HTERT RPE-1 (cell line): ENCODE measurements around the gene TMEM192.

Source experiments
- in situ Hi-C: fragments of 300-500 bp; cut with MboI; formaldehyde crosslinking; loops from 4 replicates; pipeline ENCODE4 v1.14.3; 2020; ENCODE audit warnings: low sequenced_read_pairs

The TMEM192 gene

DNA sequence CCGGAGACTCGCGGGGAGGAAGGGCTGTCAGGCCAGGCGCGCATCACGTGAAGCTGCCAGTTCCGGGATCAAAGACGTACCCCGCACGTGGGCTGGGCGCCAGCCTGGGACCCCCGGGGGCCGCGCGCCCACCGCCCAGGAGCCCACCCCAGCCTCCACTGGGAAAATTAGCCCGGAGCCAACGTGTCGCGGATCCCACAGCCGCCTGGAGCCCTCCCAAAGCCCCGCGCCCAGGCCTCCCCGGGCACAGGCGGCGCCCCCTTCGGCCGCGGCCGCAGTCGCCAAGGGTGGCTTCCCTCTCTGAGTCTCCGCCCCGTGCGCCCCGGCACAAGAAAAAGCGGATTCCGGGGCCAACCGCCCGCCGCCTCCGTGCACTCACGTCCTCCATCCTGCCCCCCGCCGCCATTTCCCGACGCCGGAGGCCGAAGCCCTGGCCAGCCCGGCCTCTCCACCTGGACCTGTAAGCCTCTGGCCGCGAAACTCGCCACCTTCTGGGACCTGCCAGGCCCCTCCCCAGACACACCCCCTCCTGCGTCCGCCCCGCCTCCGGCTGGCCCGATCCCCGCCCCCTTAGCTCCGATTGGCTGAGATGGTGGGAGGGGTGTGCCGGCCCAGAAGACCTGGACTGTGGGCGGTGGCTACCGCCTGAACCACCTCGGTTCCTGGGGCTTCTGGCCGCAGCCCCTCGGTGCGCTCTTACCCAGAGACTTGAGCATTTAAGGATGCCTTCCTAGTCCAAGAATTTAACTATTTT, at the start of gene TMEM192:
TSS of gene TMEM192 (minus strand) at position 493 of the 754 bp plus-strand sequence. CDS start at position 406, 87 bp downstream.
- in situ Hi-C loops: no loop called here

DNA sequence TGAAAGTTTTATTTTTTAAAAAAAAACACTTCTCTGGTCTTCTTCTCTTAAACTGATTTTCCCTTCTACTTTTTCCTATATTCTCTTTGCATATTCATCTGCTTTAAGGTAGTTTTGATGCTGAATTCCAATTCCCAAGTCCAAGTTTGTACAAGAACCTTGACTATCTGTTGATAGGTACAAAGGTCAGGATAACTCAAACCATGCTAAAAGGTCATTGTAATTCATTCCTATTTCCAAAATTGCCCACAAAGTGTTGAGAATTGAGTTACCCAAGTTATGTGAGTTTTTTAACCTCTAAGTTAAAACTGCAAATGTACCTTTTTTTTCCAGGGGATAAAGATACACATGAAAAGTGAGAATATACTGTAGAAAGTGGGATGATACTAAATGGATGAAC, 46.1 kb upstream of the TMEM192 start:
- in situ Hi-C loops: no loop called here

DNA sequence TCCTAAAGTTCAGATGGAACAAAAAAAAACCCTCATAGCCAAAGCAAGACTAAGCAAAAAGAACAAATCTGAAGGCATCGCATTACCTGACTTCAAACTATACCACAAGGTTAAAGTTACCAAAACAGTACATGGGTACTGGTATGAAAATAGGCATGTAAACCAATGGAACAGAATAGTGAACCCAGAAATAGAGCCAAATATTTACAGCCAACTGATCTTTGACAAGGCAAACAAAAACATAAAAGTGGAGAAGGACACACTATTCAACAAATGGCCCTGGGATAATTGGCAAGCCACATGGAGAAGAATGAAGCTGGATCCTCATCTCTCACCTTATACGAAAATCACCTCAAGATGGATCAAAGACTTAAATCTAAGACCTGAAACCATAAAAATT, 44.2 kb upstream of the TMEM192 start:
- in situ Hi-C loops: no loop called here

- in situ Hi-C loops: no loop called here
These were observed 41.8 kb upstream of the TMEM192 start for GRCh38 chr4:165154482-165154881.

- in situ Hi-C loops: no loop called here
These were observed 39.9 kb upstream of the TMEM192 start for GRCh38 chr4:165152527-165152926.

- in situ Hi-C loops: no loop called here
These were observed 39.1 kb upstream of the TMEM192 start for GRCh38 chr4:165151734-165152133.

DNA sequence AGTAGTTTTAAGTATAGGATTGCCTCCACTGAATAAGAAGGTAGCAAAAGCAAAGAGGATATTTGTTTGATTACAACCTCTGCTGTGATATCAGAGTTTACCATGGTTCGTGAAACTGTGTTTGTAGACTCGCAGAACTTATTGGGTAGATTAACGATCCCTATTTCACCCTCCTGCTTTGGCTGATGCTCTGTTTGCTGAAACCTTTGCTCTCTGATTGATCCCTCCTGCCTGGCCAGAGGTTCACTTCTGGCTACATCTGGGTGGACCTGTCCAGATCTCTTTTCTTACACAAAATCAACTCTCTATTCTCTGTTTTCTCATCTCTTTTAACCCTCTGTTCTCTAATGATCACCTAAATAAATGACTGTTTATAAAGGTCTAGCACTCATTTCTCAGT, 37.9 kb upstream of the TMEM192 start:
- in situ Hi-C loops: no loop called here

DNA sequence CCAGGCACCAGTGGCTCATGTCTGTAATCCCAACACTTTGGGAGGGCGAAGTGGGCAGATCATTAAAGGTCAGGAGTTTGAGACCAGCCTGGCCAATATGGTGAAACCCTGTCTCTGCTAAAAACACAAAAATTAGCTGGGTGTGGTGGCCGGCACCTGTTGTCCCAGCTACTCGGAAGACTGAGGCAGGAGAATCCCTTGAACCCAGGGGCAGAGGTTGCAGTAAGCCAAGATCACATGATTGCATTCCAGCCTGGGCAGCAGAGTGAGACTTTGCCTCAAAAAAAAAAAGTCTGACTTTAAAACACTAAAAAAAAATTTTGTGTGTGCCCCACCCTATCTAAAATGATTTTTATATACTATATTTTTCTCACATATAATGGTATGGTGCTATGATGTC, 26.2 kb upstream of the TMEM192 start:
- in situ Hi-C loops: loop anchor here (25.0 kb wide), 1 partner anchor 323 kb away; no protein-coding TSS in a partner anchor

- in situ Hi-C loops: loop anchor here (25.0 kb wide), 1 partner anchor 325 kb away; no protein-coding TSS in a partner anchor
These were observed 24.5 kb upstream of the TMEM192 start for GRCh38 chr4:165137205-165137604.

GRCh38 chr4:165136529-165136928, 23.9 kb upstream of the TMEM192 start:
- in situ Hi-C loops: loop anchor here (25.0 kb wide), 1 partner anchor 326 kb away; no protein-coding TSS in a partner anchor

DNA sequence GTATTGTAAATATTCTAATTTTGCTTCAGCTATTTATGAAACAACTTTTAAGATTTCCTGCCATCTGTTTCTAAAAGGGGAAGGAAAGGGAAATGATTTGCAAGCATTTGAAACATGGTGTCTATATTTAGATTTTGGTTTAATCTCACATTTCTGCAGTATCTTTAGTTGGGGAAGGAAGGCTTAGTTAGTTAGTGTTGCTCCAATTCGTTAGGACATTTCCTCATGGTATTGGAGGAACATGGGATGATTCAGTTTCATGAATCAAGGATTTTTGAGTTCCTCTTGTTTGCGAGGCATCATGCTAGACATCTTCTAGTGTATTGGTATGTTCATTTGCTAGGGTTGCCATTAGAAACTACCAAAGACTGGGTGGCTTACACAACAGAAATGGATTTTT, 20.5 kb upstream of the TMEM192 start:
- in situ Hi-C loops: loop anchor here (25.0 kb wide), 1 partner anchor 329 kb away; no protein-coding TSS in a partner anchor

DNA sequence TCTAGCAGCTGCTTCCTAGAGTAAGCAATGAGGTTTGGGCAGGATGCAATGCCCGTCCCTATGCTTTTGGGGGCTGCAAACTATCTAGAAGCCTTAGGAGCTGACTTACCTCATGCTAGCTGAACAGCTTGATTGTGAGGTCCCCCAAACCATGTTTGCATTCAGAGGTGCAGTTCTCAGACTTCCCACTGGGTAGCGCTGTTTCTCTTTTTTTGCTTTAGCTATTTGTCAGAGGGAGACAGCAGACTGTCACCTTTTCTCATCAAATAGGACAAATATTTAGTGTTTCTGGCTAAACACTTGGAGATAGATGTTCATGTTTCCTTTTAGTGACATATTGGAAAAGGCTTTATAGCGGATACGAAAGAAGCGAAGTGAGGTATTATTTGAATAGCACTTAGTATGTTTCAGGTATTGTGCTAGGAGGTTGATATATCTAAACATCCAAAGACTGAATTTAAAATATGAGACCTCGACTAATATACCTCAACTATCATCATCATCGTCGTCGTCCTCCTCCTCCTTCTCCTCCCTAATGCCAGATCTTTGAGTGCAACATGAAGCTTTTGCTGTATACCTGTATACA, 18.7 kb upstream of the TMEM192 start:
- in situ Hi-C loops: loop anchor here (25.0 kb wide), 1 partner anchor 331 kb away; no protein-coding TSS in a partner anchor

DNA sequence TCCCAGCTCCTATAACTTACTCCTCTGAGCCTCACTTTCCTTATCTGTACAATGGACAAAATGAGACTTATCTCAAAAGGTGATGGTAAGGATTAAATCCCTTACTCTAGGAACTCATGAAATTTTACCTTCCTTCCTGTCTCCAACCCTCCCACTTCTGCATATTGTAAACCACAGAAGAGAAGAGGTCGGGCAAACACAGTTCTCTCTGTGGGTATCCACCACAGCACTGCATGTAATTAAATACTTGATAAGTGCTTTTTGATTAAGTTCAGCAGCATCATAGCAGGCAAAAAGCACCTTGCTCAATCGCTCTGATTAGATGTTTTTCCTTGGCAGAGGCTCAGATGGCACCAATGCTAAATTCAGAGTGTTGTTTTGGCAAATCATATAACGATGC, 17.3 kb upstream of the TMEM192 start:
- in situ Hi-C loops: loop anchor here (25.0 kb wide), 1 partner anchor 332 kb away; no protein-coding TSS in a partner anchor

- in situ Hi-C loops: loop anchor here (25.0 kb wide), 1 partner anchor 336 kb away; no protein-coding TSS in a partner anchor
These were observed 13.3 kb upstream of the TMEM192 start for GRCh38 chr4:165125869-165126499.

GRCh38 chr4:165124488-165124887, 11.8 kb upstream of the TMEM192 start:
- in situ Hi-C loops: no loop called here

- in situ Hi-C loops: no loop called here
These were observed 5.7 kb upstream of the TMEM192 start for GRCh38 chr4:165118256-165118909.

DNA sequence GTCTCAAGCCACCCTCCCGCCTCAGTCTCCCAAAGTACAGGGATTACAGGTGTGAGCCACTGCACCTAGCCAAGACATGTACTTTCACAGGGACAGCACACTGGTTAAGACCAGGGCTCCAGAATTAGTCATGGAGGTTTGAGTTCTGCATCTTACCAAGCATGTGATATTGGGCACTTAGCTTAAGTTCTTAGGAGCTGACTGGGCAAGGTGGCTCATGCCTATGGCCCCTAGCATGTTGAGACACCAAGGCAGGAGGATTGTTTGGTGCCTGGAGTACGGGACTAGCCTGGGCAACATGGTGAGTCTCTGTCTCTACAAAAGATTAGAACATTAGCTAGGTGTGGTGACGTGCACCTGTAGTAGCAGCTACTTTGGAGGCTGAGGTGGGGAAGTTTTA, 2.6 kb upstream of the TMEM192 start:
- in situ Hi-C loops: no loop called here

DNA sequence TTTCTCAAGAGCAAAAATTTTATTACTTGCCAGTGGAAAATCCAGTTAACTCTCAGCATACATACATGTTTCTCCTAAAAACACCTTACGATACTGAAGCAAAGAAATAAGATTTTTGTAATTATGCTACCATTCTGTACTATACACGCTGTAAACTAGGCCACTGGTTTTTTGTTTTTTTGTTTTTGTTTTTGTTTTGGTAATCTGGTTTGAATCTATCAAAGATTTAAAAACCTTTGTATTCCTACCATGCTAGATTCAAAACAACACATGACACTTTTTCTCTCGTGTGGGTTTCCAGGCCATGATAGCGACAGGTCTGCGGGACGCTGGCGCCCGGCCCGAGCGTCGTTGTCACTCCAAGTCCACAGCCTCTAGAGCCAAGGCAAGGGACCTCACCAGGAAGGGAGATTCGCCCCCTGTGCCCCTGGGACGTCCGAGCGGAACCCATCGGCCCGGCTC, 723 bp downstream of the TMEM192 start:
- in situ Hi-C loops: no loop called here

DNA sequence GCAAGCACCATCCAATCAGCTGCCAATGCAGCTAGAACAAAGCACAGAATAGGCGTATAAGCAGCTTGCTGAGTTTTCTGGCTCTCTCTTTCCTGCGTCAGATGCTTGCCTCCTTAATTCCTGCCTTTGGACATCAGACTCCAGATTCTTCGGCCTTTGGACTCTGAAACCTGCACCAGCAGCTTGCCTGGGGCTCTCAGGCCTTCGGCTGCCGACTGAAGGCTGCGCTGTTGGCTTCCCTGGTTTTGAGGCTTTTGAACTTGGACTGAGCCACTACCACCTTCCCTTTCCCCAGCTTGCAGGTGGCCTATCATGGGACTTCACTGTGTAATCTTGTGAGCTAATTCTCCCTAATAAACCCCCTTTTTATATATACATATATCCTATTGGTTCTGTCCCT, 6.1 kb downstream of the TMEM192 start:
- in situ Hi-C loops: no loop called here

GRCh38 chr4:165101641-165102040, 11.0 kb downstream of the TMEM192 start:
- in situ Hi-C loops: no loop called here

DNA sequence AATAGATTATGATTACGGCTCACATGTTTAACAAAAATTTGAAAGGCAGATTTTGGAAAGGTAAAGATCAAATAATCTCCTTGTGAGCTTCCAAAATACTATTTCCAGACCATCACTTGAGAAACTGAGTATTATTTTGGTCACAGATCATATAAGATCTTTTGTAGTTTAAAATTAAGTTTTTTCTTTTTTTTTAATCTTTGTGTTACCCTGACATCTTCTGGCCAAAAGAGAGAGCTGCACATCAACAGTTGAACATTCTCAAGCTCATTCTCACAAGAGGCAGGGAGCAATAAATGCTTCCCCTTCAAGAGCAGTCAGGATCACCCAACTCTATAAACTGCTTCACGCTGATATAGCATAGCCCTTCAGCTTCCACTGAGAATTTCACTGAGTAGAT, 15.9 kb downstream of the TMEM192 start:
- in situ Hi-C loops: no loop called here
